H1 (cell line): ENCODE results near the gene UPP1. TPM values are rescaled to one million over a fixed set of nuclear protein-coding genes. Genes with fewer than 3 reads are reported as not detected.

ENCODE experiments used
- CTCF ChIA-PET: fragments of 300-600 bp; sonication (Branson Sonifier 250); formaldehyde crosslinking; loops from one replicate; lab custom pipeline; 2021; ENCODE audit not compliant: partially characterized antibody; lab: Charles Lee
- POLR2A ChIA-PET: fragments of 300-600 bp; sonication (Branson Sonifier 250); formaldehyde crosslinking; loops from one replicate; lab custom pipeline; 2021; ENCODE audit warnings: inconsistent platforms; ENCODE audit not compliant: partially characterized antibody; lab: Charles Lee
- DNase-seq, 2 experiments: peaks; one replicate each; pipeline versions ENCODE4 v3.0.0 to v3.0.0-alpha.2; 2010 to 2022; ENCODE audit warnings: low spot score in 2 of 2, low read depth in 1 of 2, mixed read lengths in 1 of 2
- FAIRE-seq: peaks from 2 replicates; lab custom pipeline; 2011; peaks lifted over from hg19 to GRCh38; lab: Jason Lieb, UNC
- H2AFZ ChIP-seq: 2 replicates; pipeline ENCODE4 v1.8.1; 2012; ENCODE audit warnings: low read length, inconsistent platforms
- H2AK5ac ChIP-seq: 2 replicates; pipeline ENCODE4 v1.6.1; 2013; ENCODE audit warnings: low read depth, low read length
- H2BK120ac ChIP-seq: replicated peaks from 2 replicates; pipeline ENCODE3; 2013; ENCODE audit warnings: low read depth, low read length, inconsistent platforms
- H2BK12ac ChIP-seq: 2 replicates; pipeline ENCODE4 v1.6.1; 2013; ENCODE audit warnings: low read depth, low read length
- H2BK15ac ChIP-seq: 2 replicates; pipeline ENCODE4 v1.6.1; 2013; ENCODE audit warnings: low read length
- H2BK20ac ChIP-seq: 2 replicates; pipeline ENCODE4 v1.6.1; 2013; ENCODE audit warnings: low read length
- H2BK5ac ChIP-seq: 2 replicates; pipeline ENCODE4 v1.6.1; 2013; ENCODE audit warnings: low read depth, low read length
- H3K14ac ChIP-seq: 2 replicates; pipeline ENCODE4 v1.6.1; 2013; ENCODE audit warnings: inconsistent platforms; ENCODE audit not compliant: insufficient read length
- H3K18ac ChIP-seq: 2 replicates; pipeline ENCODE4 v1.6.1; 2013; ENCODE audit warnings: low read length; ENCODE audit errors: extremely low read depth
- H3K23ac ChIP-seq: 2 replicates; pipeline ENCODE4 v1.6.1; 2013; ENCODE audit warnings: inconsistent platforms; ENCODE audit not compliant: insufficient read length
- H3K23me2 ChIP-seq: 2 replicates; pipeline ENCODE4 v1.6.1; 2013; ENCODE audit warnings: low read depth, low read length
- H3K27ac ChIP-seq: 2 replicates; pipeline ENCODE4 v1.6.1; 2011; ENCODE audit warnings: low read depth, low read length, inconsistent platforms
- H3K27me3 ChIP-seq, 4 experiments: replicated peaks in 1 of 4; 1 replicate in 1 of 4; 2 replicates in 3 of 4; pipeline versions ENCODE4 v1.6.1 to v1.8.1; 2011 to 2013; ENCODE audit warnings: low read length in 3 of 4, mild to moderate bottlenecking in 3 of 4, inconsistent platforms in 2 of 4, mixed read lengths in 2 of 4, moderate library complexity in 1 of 4; ENCODE audit not compliant: control insufficient read depth in 3 of 4, insufficient read depth in 3 of 4; ENCODE audit errors: extremely low read depth in 1 of 4
- H3K36me3 ChIP-seq, 4 experiments: 2 replicates each; pipeline versions ENCODE4 v1.6.1 to v1.8.1; 2011 to 2013; ENCODE audit warnings: mild to moderate bottlenecking in 4 of 4, low read length in 3 of 4, moderate library complexity in 2 of 4, control low read depth in 1 of 4, inconsistent platforms in 1 of 4; ENCODE audit not compliant: insufficient read depth in 4 of 4, control insufficient read depth in 2 of 4
- H3K4ac ChIP-seq: replicated peaks from 2 replicates; pipeline ENCODE3; 2013; ENCODE audit warnings: low read length, low read depth, mixed read lengths, inconsistent platforms; ENCODE audit not compliant: insufficient read length
- H3K4me1 ChIP-seq, 4 experiments: replicated peaks in 1 of 4; 1 replicate in 1 of 4; 2 replicates in 3 of 4; pipeline versions ENCODE4 v1.6.1 to v1.8.1; 2011 to 2013; ENCODE audit warnings: low read length in 3 of 4, inconsistent platforms in 2 of 4, mixed read lengths in 1 of 4; ENCODE audit not compliant: insufficient read depth in 4 of 4, control insufficient read depth in 3 of 4
- H3K4me2 ChIP-seq, 2 experiments: 2 replicates each; pipeline versions ENCODE4 v1.6.1 to v1.8.1; 2011 to 2013; ENCODE audit warnings: low read depth in 2 of 2, low read length in 2 of 2, control low read depth in 1 of 2, inconsistent platforms in 1 of 2, mild to moderate bottlenecking in 1 of 2; ENCODE audit not compliant: insufficient read depth in 1 of 2
- H3K4me3 ChIP-seq, 4 experiments: fragments of 200-600, 300-600 bp in 1 of 4; sonication (generic), shearing (Covaris generic), sonication (Bioruptor Twin) in 1 of 4; 2 replicates each; pipeline versions ENCODE4 v1.5.1 to v1.8.1; 2011 to 2016; ENCODE audit warnings: low read length in 4 of 4, low read depth in 3 of 4, control low read depth in 2 of 4, inconsistent platforms in 2 of 4, mild to moderate bottlenecking in 2 of 4, mixed read lengths in 1 of 4, moderate library complexity in 1 of 4; ENCODE audit not compliant: insufficient read depth in 2 of 4; ENCODE audit errors: extremely low read depth in 1 of 4
- H3K56ac ChIP-seq: replicated peaks from 2 replicates; pipeline ENCODE3; 2013; ENCODE audit warnings: low read depth, mild to moderate bottlenecking, mixed read lengths, low read length, inconsistent platforms; ENCODE audit not compliant: insufficient read length
- H3K79me1 ChIP-seq: 2 replicates; pipeline ENCODE4 v1.6.1; 2013; ENCODE audit warnings: low read depth, low read length, control low read depth
- H3K79me2 ChIP-seq, 2 experiments: 2 replicates each; pipeline versions ENCODE4 v1.6.1 to v1.8.1; 2012 to 2013; ENCODE audit warnings: low read length in 2 of 2, mild to moderate bottlenecking in 2 of 2, inconsistent platforms in 1 of 2; ENCODE audit not compliant: insufficient read depth in 2 of 2, control insufficient read depth in 1 of 2
- H3K9ac ChIP-seq, 4 experiments: replicated peaks in 1 of 4; 1 replicate in 1 of 4; 2 replicates in 3 of 4; pipeline versions ENCODE4 v1.6.1 to v1.8.1; 2011 to 2013; ENCODE audit warnings: low read depth in 3 of 4, low read length in 3 of 4, control low read depth in 2 of 4, mild to moderate bottlenecking in 2 of 4, moderate library complexity in 2 of 4, inconsistent platforms in 1 of 4; ENCODE audit errors: extremely low read depth in 1 of 4
- H3K9me3 ChIP-seq, 2 experiments: 2 replicates each; pipeline versions ENCODE4 v1.6.1 to v1.8.1; 2012 to 2013; ENCODE audit warnings: mild to moderate bottlenecking in 2 of 2, moderate library complexity in 2 of 2, control low read depth in 1 of 2, inconsistent platforms in 1 of 2, low read depth in 1 of 2, low read length in 1 of 2, mixed read lengths in 1 of 2; ENCODE audit not compliant: insufficient read depth in 2 of 2
- H4K20me1 ChIP-seq, 2 experiments: replicated peaks in 1 of 2; 2 replicates each; pipeline versions ENCODE3 to v1.8.1; 2011 to 2013; ENCODE audit warnings: inconsistent platforms in 2 of 2, low read length in 2 of 2, mild to moderate bottlenecking in 1 of 2; ENCODE audit not compliant: insufficient read depth in 2 of 2, control insufficient read depth in 1 of 2
- H4K5ac ChIP-seq: 2 replicates; pipeline ENCODE4 v1.6.1; 2013; ENCODE audit warnings: low read length, low read depth, mixed read lengths, inconsistent platforms; ENCODE audit not compliant: insufficient read length
- H4K8ac ChIP-seq: 2 replicates; pipeline ENCODE4 v1.8.0; 2013; ENCODE audit warnings: mild to moderate bottlenecking, moderate library complexity, low read length, inconsistent platforms; ENCODE audit not compliant: insufficient read depth; ENCODE audit errors: extremely low read depth
- H4K91ac ChIP-seq: replicated peaks from 2 replicates; pipeline ENCODE3; 2013; ENCODE audit warnings: low read length, mixed read lengths, inconsistent platforms; ENCODE audit not compliant: insufficient read length
- POLR2A ChIP-seq, 2 experiments: IDR thresholded peaks; 1 replicate in 1 of 2; 2 replicates in 1 of 2; pipeline ENCODE4 v1.6.1; 2011; ENCODE audit warnings: low read depth in 2 of 2, low read length in 2 of 2, mild to moderate bottlenecking in 2 of 2; ENCODE audit errors: control extremely low read depth in 1 of 2
- WGBS, 2 experiments: shearing (Covaris generic) in 1 of 2; methylation state at CpG; one replicate each; pipeline versions ENCODE4 v1.1.6 to v1.1.7; 2013 to 2015; ENCODE audit warnings: low lambda C conversion rate in 2 of 2, mixed read lengths in 2 of 2, inconsistent platforms in 1 of 2, low coverage in 1 of 2, missing lambda C conversion rate in 1 of 2; ENCODE audit not compliant: insufficient replicate concordance in 2 of 2, insufficient coverage in 1 of 2, insufficient read length in 1 of 2; ENCODE audit errors: extremely low coverage in 1 of 2, missing lambda C conversion rate in 1 of 2; 5-methylcytosine and 5-hydroxymethylcytosine counted together
- polyA plus RNA-seq, 7 experiments: library from polyadenylated mRNA; depleted of rRNA in 3 of 7; stranded (reverse) in 5 of 7; unstranded in 2 of 7; fragments of >200 nt in 5 of 7; fragments of 200-250 nt in 2 of 7; gene quantifications; 1 replicate in 5 of 7; 2 replicates in 1 of 7; 4 replicates in 1 of 7; pipeline versions ENCODE4 v1.2.1 to v1.2.3, GENCODE V29; 2011 to 2013; ENCODE audit warnings: missing spikeins in 2 of 7, mixed read lengths in 2 of 7
- total RNA-seq: library from RNA; stranded (reverse); fragmentation: NEBNext Ultra II Directional; extraction: Animal tissue kit (Norgen Biotek cat#: 25700); gene quantifications from 2 replicates; pipeline ENCODE4 v1.2.1, GENCODE V29; 2021

Gene UPP1
- total and polyA plus RNA-seq, 2 of the 8 experiments (the other 6 are each of a cell fraction or from before 2014, with no cell fraction given): 40.7 to 46.2 TPM

DNA sequence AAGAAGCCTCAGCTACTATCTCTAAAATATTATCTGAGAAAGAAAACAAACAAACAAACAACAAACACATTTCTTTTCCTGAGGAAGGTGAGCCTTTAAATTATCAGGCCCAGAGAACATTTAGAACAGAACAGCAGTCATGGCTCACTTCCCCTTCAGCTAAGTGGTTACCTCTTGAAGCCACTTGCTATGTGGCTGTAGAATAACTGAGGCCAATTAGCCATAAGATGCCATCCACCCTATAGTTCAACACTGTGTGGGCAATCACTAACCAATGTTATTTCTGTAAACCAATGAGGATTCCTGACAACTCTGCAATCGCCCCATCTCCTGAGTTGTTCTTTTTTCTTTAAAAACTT, 3.7 kb upstream of the UPP1 start:
- FAIRE-seq: no peak

More for the DNA sequence above, 3.7 kb upstream of the UPP1 start:
- CTCF ChIA-PET: interaction anchor here (0.5 to 4.5 kb wide), 5 partner anchors 10 to 333 kb away, joined by 3 to 16 read pairs (median 3); no protein-coding TSS in a partner anchor
- H3K18ac ChIP-seq: no peak overlapping the region
- POLR2A ChIA-PET: interaction anchor here (1.1 to 1.9 kb wide), 2 partner anchors 23 kb away, joined by 3 to 5 read pairs; no protein-coding TSS in a partner anchor
- no peak overlapping the region for H3K4me3 ChIP-seq
- peaks cover 5 to 11% (median 5%) of the 10 kb centered on the region in 4 experiments for H3K4me1 ChIP-seq
- H3K27me3 ChIP-seq: no peaks in the 10 kb centered on the region
- no peak overlapping the region for H3K56ac ChIP-seq
- H2AK5ac ChIP-seq: no peak overlapping the region
- no peak for TF ChIP-seq POLR2A (IDR thresholded peaks at IDR 0.05; ENCODE audit: control extremely low read depth in 1 of 2, low read depth in 2 of 2, low read length in 2 of 2)
- no peaks in the 10 kb centered on the region for H3K79me1 ChIP-seq
- no peak overlapping the region for H3K23ac ChIP-seq
- H3K23me2 ChIP-seq: peaks cover 5% of the 10 kb centered on the region; the same call in 1 of the 2 replicates
- no peak overlapping the region for H3K4ac ChIP-seq
- H2BK5ac ChIP-seq: no peak overlapping the region
- no peak overlapping the region for H3K4me2 ChIP-seq
- H4K91ac ChIP-seq: no peak overlapping the region
- no peak overlapping the region for H3K27ac ChIP-seq
- H4K20me1 ChIP-seq: no peaks in the 10 kb centered on the region
- H4K5ac ChIP-seq: no peak overlapping the region
- no peaks in the 10 kb centered on the region; a peak in 1 of 4 replicates for H3K9me3 ChIP-seq
- no peak for DNase-seq
- no peak overlapping the region for H2BK20ac ChIP-seq
- no peaks in the 10 kb centered on the region for H3K36me3 ChIP-seq
- H2BK15ac ChIP-seq: no peak overlapping the region
- H2AFZ ChIP-seq: no peak overlapping the region
- no peak overlapping the region for H3K9ac ChIP-seq
- H3K79me2 ChIP-seq: no peaks in the 10 kb centered on the region
- no peak overlapping the region for H4K8ac ChIP-seq
- H2BK12ac ChIP-seq: no peak overlapping the region; the same call in 1 of the 2 replicates
- whole genome bisulfite sequencing, 2 experiments: 79% methylated on average over 1 of the region's 1 CpG; no CpG with 5 or more reads in 1 of the 2 experiments
- no peak overlapping the region for H3K14ac ChIP-seq
- no peak overlapping the region for H2BK120ac ChIP-seq
